IPS DF 4.7 (cell line): ENCODE results near the gene ITGA1.
"Not testable (repeated sequence)": the region's sequence is repeated elsewhere in the genome, so short reads cannot be mapped to it uniquely, and the experiment has no call there.

Source experiments
- DNase-seq: peaks from one replicate; pipeline ENCODE4 v3.0.0-alpha.2; 2013; ENCODE audit warnings: low spot score; ENCODE audit errors: extremely low read depth

Gene ITGA1

GRCh38 chr5:52863715-52864290 is 76.1 kb downstream of the ITGA1 start:
- no peak for DNase-seq

DNA sequence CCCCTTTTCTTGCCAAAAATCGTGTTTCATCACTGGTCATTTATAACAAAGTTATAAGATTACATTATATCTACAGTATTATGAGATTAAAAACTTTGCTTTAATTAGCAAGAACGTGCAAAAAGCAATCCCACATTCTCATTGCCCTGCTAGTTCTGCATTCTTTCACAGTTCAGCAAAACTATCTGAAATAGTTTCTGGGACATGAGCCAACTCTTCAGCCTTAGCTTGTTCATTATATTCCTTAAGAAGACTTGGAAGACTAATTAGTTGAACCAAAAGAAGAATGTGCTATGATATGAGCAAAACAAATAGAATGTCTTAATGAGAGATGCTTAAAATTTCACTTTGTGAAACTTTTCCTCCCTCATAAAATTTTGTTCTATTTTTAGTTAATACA is 76.7 kb downstream of the ITGA1 start:
- no peak for DNase-seq

GRCh38 chr5:52864884-52865283 is 77.2 kb downstream of the ITGA1 start:
- DNase-seq = no peak

GRCh38 chr5:52865991-52866390 is 78.3 kb downstream of the ITGA1 start:
- DNase-seq = not testable (repeated sequence)

DNA sequence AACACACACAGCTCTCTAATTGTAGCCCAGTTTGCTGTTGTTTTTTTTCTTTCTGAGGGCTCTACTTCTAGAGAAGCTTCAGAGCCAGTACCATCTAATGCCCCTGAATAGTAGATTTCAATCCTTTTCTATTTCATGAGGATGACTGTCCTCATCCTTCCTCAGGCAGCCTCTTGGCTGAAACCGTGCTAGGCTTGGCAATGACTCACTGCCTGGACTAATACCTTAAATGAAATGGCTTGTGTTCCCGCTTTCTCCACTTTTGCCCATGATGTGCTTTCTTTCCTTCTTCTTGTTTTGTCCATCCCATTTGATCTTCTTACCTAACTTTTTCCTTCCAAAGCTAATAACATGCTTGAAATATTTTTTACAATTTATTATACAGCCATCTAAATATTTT is 80.1 kb downstream of the ITGA1 start:
- DNase-seq = no peak

DNA sequence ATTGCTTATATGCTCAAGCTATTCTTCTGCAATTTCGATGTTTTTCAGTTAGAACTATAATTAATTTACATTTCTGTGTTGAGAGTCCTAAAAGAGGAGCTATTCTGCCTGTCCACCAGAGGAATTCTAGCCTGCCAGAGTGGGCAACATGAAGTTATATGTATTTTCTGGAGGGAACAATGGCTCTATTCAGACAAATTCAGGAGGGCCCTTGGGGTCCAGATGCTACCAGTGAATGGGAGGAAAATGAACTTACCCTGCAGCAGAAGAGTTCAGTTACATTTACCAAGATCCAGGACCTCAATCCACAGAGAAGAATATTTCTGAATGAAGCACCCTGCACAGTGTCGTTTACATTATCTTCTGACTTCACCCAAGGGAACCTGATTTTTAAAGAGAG is 80.7 kb downstream of the ITGA1 start:
- no peak for DNase-seq

GRCh38 chr5:52869391-52869790 is 81.7 kb downstream of the ITGA1 start:
- DNase-seq = no peak

- DNase-seq = no peak
Observed at GRCh38 chr5:52870448-52870847, 82.7 kb downstream of the ITGA1 start.

GRCh38 chr5:52875827-52876226 is 88.1 kb downstream of the ITGA1 start:
- DNase-seq = no peak

- DNase-seq = no peak
Observed at GRCh38 chr5:52876456-52876855, 88.7 kb downstream of the ITGA1 start.

- no peak for DNase-seq
Observed at GRCh38 chr5:52878656-52879055, 90.9 kb downstream of the ITGA1 start.

GRCh38 chr5:52880541-52880940 is 92.8 kb downstream of the ITGA1 start:
- no peak for DNase-seq

DNA sequence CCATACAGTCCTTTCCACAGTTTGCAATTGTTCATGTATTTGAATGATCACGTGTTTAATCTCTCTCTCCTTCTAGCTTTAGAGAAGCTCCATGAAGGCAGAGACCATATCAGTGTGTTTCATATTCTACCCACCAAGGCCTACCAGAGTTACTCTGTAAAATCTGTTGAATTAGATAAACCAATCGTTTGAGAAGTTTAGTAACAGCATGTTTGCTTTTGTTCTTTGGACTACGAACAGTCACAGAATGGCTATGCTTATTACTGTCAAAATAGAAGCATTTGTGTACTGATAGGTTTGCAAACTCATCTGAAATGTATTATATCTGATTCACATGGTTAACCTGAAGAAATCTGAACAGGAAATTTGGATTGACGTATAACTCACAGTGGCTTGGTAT is 93.8 kb downstream of the ITGA1 start:
- no peak for DNase-seq

DNA sequence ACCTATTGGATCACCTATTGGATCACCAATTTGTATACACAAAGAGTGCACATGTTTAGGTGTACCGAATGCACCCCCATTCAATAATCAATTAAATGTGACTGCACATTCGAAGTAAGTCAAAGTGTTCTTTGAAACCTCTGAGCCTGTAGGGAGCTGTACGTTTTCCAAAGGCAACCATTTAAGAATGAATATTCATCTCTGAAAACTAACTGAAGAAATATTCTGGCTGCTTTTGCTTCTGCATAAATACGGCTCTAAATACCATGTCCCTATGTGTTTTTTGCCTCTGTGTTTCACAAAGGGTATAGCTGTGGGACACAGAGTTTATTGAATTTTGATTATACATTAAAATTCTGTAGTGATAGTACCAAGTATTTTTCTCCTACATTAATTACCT is 95.4 kb downstream of the ITGA1 start:
- no peak for DNase-seq

DNA sequence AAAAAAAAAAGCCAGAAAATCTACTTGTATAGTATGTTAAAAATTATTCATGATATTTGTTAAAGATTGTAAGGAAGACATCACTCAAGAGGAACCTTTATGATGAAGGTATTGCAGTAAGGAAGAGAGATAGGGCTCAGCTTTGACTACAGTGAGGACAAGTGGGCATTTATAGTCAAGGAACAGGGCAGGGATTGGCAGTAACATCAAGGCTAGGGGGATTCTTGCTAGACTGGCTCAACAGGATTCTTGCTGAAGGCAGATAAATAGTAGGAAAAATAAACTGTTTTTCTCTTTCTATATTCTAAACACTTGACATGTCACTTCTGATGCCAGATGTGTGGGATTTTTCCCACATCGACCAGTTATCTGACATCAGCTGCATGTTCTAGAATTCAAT is 96.7 kb downstream of the ITGA1 start:
- no peak for DNase-seq

DNA sequence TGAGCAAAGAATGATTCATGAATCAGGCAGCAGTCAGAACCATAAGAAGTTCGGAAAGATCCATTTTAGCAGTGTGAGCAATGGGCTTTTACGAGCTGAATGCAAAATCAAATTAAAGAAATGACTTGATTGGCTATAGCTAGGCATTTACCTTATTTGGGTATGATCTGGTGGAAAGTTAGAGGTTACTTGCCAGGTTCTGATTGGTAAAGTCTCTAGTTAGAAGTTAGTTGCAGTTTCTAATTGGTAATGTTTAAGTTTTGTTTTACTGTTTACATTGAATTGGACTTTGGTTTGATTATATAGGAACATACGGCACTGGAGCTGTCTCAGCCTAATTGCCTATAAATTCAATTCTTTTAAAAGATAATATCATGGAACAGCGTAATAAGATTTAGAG is 97.9 kb downstream of the ITGA1 start:
- DNase-seq = no peak

DNA sequence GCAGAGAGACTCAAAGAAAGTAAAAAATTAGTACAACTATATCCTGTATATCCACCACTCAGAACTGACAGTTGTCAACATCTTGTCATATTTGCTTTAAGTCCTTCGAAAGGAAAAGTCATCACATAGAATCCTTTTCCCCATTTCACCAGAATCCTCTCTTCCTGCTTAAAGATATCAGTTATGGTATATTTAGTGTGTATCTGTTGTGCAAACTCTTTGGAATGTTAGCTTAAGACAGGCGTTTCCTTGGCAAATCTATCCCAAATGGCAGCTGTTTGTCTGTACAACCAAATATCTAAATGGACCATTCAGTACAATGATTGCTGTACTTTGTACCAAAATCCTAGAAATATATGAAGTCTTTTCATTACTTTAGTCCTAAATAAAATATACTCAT is 98.5 kb downstream of the ITGA1 start:
- DNase-seq = no peak

DNA sequence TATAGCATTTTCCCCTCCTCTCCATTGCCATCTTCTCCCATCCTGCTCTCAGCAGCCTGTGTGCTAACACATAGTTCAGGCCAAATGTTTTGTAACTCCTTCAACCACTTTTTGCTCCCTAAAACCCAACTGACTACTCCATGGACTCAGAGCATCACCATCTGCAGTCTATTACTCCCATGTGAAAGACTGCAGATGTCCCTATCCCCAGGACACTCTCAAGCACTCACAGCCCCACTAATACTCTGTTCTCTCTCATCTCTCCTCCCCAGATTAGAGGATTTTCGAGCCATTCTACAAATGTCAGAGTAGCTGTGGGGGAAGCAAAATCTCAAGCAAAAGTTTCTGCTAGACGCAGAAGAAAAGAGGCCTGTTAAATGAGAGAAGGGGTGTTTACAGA is 99.3 kb downstream of the ITGA1 start:
- DNase-seq = no peak

DNA sequence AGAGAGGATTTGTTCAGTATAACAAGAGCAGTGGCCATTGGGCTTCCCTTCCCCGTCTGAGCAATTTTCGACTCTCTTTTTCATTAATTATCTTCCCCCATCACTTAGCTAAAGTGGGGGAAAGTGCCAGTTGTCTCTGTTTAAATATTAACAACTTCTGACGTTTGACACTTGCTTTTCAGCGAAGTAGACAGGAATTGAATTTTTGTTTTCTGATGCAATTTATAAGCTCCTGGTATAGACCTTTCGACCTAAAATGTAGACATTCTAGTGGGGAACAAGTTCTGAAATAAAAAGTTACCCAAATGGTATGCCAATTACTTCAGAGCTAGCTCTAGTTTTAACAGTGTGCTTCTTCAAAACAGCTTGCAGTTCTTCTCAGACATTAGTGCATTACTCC is 100.6 kb downstream of the ITGA1 start:
- no peak for DNase-seq

DNA sequence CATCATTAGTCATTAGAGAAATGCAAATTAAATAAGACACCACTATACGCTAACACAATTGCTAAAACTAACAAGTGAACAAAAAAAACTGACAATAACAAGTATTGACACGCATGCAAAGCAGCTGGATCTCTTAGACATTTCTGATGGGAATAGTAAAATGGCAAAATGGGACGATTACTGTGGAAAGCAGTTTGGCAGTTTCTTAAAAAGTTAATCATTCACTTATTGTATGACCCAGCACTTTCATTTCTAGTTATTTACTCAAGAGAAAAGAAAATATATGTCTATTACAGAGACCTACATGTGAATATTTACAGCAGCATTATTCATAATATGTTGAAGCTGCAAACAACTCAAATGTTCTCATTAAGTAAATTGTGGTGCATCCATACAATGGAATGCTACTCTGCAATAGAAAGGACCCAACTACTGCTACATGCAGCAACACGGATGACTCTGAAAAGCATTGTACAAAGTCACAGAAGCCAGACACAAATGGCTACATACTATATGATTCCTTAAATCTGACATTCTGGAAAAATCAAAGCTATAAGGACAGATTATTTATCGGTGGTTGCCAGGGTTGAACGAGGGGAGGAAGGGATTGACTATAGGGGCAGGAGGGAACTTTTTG is 104.6 kb downstream of the ITGA1 start:
- DNase-seq = no peak

DNA sequence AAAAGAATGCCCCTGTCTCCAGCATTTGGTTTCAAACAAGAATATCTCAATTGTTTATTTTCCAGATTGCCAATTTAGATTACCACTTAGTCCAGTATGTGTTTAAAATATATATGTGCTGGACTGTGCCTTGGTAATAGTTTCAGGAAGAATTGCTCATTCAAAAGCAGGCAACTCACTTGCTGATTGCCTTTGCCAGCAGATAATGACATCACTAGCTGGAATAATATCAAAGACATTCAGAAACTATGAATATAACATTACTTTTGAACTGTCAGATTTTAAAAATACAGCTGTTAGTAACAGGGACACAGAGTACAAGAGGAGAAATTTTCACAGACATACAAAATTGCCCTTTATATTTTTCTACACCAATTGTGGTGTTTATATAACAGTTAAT is 105.4 kb downstream of the ITGA1 start:
- DNase-seq = no peak

GRCh38 chr5:52893863-52894262 is 106.1 kb downstream of the ITGA1 start:
- no peak for DNase-seq

DNA sequence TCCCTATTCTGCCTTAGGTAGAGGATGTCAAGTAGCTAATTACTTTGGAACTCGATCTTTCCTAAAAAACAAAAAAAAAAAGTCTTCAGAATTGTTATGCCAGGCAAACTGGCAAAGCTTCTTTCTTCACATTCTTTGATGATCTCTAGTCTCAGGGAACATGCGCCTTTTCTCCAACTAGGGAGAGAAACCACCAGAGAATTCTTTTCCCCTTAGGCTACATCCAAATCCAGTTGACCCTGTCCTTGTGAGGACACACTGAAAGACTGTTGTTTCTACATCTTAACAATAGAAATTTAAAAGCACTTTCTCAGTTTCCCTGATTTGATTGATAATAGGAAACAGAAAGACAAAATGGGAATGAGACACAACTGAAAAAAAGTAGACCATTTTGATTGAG is 106.7 kb downstream of the ITGA1 start:
- DNase-seq = no peak

GRCh38 chr5:52895075-52895474 is 107.4 kb downstream of the ITGA1 start:
- no peak for DNase-seq
